Ishikawa (cell line): Measurements from ENCODE around the gene ELOVL6.

Source experiments
- CREB1 ChIP-seq: IDR thresholded peaks from 2 replicates; pipeline ENCODE4 v1.6.1; 2012; ENCODE audit warnings: low read depth
- EGR1 ChIP-seq: IDR thresholded peaks from 2 replicates; pipeline ENCODE4 v1.6.1; 2012
- EP300 ChIP-seq: IDR thresholded peaks from 2 replicates; pipeline ENCODE4 v1.6.1; 2012; ENCODE audit warnings: borderline replicate concordance
- RAD21 ChIP-seq: IDR thresholded peaks from 2 replicates; pipeline ENCODE4 v1.6.1; 2012; ENCODE audit warnings: low read depth
- TCF12 ChIP-seq: IDR thresholded peaks from 2 replicates; pipeline ENCODE4 v1.6.1; 2012; ENCODE audit warnings: low read depth
- TEAD4 ChIP-seq: IDR thresholded peaks from 2 replicates; pipeline ENCODE4 v1.6.1; 2012
- ZBTB7A ChIP-seq: IDR thresholded peaks from 2 replicates; pipeline ENCODE4 v1.6.1; 2012; ENCODE audit warnings: low read depth
- TF ChIP-seq, protein P1 (sequence below): IDR thresholded peaks from 2 replicates; pipeline ENCODE4 v1.6.1; 2012
- TF ChIP-seq, protein P2 (sequence below): IDR thresholded peaks from 2 replicates; pipeline ENCODE4 v1.6.1; 2012

DNA sequence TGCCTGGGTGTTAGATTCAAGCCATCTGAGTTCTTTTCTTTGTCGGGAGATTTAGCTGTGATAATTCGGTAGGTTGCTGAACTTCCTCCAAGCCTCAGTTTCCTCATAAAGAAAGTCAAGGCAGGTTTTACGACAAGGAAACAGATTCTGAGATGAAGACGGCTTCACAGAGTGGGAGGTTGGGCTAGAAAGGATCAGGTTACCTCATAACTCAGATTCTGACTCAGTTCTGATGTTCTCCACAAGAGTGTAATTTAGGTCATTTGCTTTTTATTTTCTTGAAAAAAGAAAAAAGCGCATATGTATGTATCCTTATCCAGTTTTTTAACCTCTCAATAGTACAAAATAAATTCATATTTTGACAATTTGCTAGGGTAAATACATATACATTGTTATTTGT, 47.2 kb upstream of the ELOVL6 start:
- TF ChIP-seq EP300: no peak
- TF ChIP-seq, protein P1, sequence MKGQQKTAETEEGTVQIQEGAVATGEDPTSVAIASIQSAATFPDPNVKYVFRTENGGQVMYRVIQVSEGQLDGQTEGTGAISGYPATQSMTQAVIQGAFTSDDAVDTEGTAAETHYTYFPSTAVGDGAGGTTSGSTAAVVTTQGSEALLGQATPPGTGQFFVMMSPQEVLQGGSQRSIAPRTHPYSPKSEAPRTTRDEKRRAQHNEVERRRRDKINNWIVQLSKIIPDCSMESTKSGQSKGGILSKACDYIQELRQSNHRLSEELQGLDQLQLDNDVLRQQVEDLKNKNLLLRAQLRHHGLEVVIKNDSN: no peak
- no peak for TF ChIP-seq ZBTB7A
- TF ChIP-seq RAD21: no peak
- TF ChIP-seq, protein P2, sequence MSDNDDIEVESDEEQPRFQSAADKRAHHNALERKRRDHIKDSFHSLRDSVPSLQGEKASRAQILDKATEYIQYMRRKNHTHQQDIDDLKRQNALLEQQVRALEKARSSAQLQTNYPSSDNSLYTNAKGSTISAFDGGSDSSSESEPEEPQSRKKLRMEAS: no peak
- TF ChIP-seq TEAD4: no peak
- TF ChIP-seq TCF12: no peak
- no peak for TF ChIP-seq CREB1
- TF ChIP-seq EGR1: no peak
